Fibroblast of skin of scalp (primary cell): Measurements from ENCODE around the gene FAM13A.
"Not testable (repeated sequence)": the region's sequence is repeated elsewhere in the genome, so short reads cannot be mapped to it uniquely, and the experiment has no call there.

Experiments
- DNase-seq: peaks from one replicate; pipeline ENCODE4 v3.0.0-alpha.2; 2013

The FAM13A gene

DNA sequence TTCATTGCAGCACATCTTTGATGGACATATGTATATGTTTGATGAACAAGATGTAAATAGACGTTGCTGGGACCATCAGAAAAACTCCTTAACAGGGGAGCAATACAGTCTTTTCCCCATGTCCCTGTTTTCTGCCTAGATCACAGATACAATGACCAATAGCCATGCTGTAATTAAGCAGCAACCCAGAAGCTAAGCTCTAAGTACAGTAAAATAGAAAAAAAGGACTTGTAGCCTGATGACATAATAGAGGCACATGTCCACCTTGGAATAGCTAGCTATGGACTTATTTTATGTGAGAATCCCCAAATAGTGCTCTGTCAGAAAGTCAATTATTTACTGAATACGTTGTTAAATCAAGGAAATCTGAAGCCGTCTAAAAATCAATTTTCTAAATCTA lies 14.9 kb downstream of the FAM13A start:
- no peak for DNase-seq

- peak; percentile 91 for DNase-seq
These were observed 17.2 kb downstream of the FAM13A start for GRCh38 chr4:89039730-89040338.

DNA sequence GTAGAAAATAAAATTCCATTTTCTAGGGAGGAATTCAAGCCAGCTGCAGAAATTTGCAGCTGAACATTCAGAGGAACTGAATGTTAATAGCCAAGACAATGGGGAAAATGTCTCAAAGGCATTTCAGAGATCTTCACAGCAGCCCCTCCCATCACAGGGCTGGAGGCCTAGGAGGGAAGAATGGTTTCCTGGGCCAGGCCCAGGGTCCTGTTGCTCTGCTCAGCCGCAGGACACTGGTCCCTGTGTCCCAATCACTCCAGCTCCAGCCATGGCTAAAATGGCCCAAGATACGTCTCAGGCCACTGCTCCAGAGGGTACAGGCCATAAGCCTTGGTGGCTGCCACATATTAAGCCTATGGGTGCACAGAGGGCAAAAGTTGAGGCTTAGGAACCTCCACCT lies 20.4 kb downstream of the FAM13A start:
- no peak for DNase-seq

GRCh38 chr4:89031272-89031671 lies 25.7 kb downstream of the FAM13A start:
- no peak for DNase-seq

DNA sequence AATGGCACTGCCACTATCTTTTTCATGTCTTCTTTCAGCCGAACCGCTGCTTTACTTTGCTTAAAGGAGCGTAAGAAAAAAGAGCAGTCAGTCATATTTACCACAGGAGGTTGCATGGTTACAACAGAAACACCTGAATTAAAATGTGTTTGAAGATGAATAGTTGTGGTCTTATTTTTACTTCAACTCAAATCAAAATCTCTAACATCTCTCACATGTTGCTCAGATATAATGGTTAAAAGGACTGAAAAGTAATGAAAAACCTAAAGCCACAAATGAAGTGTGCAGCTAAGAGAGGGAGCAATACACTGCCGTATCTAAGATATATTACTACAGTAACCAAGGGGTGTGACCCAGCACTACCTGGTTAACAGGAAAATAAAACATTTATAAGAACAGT lies 27.4 kb downstream of the FAM13A start:
- no peak for DNase-seq

DNA sequence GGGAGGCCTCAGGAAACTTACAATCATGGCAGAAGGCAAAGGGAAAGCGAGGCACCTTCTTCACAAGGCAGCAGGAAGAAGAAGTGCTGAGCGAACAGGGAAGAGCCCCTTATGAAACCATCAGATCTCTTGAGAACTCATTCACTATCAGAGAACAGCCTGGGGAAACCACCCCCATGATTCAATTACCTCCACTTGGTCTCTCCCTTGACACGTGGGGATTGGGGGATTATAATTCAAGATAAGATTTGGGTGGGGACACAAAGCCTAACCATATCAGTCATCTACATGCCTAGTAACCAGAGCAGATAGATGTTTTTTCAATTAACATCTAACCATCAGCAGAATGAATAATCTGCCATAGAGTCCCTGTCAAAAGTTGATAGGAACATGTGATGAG lies 30.4 kb downstream of the FAM13A start:
- DNase-seq = no peak

DNA sequence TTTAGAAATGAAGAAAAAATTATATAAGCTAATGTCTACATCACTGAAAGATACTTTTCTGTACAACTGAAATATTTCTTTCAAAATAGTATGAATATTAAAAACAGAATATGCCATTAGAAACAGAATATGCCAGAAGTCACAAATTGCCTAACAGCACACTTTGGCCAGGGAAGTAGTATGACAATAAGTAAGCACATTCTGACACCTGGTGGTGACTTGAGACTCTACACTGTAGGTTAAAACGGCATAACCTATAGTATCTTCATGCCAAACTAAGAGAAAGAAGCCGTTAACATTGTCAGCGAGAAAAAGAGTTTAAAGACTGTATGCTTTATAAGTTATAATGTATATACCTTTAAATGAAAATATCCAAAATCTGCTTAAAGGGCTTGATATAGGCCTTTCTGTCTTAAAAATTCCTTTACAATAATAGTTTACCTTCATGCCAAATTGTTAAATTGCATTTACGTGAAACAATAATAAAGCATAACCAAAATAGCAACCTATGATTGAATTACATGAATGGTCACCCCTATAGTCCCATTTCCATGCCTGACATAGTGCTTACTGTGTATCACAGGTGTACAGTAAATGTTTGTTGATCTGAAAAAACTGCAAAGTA lies 32.8 kb downstream of the FAM13A start:
- DNase-seq = peak; percentile 76

DNA sequence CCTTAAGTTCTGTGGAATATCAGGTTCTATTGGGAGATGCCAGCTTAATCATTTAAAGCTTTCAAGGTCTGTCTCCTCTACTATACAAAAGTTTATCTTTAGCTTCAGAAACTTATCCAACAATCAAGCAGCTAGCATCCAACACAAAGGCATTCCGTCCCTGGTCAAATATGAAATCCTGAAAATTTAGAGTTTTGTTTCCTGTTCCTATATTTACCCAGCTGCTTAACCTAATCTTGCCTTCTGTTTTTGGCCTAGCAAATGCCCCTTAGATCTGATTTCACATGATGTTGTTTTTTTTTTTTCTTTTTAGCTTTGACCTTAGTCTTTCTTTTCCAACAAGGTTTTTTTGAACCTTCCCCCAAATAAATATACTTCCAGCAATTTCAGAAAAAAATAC lies 33.8 kb downstream of the FAM13A start:
- no peak for DNase-seq

GRCh38 chr4:89022426-89023128 lies 34.4 kb downstream of the FAM13A start:
- DNase-seq = no peak

DNA sequence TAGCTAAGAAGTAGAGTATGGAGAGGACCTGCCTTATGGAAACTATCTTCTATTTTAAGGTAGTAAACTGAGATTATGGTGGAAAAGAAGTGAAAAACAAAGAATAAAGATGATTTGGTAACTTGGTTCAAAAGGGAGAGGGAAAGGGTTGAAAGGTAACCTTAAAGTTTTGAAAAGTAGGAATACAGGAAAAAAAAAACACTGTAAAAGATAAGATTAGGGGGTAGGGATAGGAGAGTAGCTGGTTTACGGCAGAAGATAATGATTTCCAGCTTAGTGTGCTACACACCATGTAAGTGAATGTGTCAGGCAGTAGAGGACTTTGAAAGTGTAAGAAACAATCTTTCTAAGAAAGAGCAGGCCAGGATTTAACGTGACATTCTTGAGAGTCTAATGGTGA lies 35.3 kb downstream of the FAM13A start:
- DNase-seq = no peak

DNA sequence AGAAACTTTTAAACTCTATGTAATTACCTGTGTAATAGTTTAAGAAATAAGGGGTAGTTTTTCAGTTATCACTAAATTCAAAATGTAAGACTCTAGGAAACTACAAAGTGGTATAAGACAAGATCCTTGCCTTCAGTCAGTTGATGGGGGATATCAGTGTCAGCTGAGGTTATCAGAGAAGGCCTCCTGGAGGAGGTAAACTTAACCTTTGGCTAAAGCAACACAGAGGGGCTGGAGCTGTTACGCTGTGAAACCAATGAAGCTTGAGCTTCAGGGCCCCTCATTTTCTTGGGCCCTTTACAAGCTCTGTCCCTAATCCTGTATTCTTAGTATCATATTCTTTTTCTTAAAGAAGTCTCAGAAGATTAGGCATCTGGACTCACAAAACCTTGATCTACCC lies 35.9 kb downstream of the FAM13A start:
- no peak for DNase-seq

GRCh38 chr4:89014897-89015296 lies 42.1 kb downstream of the FAM13A start:
- not testable (repeated sequence) for DNase-seq

- no peak for DNase-seq
These were observed 47.1 kb downstream of the FAM13A start for GRCh38 chr4:89009761-89010369.

DNA sequence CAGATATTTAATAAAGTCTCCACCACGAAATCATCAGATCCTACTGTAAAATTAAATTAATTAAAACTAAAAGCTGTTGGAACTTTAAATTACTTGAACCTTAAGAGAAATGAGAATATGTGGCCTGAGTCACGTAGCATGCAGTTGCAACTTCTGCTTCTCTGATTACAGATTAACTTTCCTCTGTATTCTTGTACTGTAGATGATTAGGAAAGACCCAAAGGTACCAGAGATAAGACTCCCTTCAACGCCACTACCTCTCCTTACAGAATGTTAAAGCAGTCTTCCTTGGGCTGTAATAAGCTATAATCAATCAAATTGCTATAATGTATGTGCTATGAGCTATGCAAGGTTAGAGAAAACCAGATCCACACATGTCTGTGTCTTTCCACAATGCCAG lies 47.9 kb downstream of the FAM13A start:
- no peak for DNase-seq

DNA sequence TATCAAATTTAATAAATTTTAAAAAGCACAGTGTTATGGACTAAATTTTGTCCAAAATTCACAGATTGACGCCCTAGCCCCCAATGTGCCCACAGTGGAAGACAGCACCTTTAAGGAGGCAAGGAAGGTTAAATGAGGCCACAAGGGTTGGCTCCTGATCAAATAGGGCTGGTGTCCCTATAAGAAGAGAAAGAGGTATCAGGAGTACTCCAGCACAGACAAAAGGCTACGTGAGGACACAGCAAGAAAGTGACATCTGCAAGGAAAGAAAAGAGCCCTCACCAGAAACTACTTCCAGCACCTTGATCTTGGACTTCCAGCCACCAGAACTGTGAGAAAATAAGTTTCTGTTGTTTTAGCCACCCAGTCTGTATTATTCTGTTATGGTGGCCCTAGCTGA lies 48.8 kb downstream of the FAM13A start:
- DNase-seq = no peak

DNA sequence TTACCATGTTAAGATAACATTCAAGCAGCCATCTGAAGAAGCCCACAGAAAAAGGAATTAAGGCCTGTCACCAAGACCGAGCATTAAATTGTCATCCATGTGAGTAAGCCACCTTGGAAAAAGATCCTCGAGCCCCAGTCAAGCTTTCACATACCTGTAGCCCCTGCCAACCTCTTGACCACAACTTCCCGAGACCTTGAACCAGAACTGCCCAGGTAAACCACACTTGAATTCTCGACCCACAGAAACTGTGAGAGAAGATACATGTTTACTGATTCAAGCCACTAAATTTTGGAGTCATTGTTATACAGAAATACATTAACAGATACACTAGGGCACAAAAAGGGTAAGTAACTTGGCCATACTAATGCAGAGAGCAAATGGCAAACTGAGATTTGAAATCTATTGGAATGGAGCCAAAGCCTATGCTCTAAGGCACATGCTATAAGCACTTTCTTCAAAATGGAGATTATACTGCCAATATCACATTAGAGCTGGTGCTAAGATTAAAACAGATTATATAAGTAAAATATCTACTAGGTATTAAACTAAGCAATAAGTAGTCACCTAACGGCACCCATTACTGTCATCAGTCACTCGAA lies 49.5 kb downstream of the FAM13A start:
- DNase-seq = no peak

DNA sequence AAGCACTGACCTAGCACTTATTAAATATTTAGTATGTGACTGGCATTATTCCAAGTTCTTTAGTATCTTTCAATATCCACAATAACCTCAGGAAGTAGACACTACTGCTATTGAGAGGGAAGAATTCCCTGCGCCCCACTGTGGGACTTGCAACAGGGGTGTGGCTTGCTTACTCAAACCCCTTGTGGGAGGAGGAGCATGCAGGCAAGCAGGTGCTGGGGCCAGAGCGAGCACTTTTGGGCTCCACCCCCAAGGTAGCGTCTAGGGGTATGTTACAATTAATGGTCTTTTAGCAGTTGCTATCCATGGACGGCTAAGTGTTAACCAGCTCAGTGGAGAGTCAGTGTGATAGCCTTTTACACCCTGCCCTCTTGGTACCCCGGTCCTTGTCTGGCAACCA lies 50.7 kb downstream of the FAM13A start:
- no peak for DNase-seq

- DNase-seq = not testable (repeated sequence)
These were observed 51.9 kb downstream of the FAM13A start for GRCh38 chr4:89005066-89005465.

GRCh38 chr4:89001647-89002445 lies 55.1 kb downstream of the FAM13A start:
- no peak for DNase-seq

GRCh38 chr4:89000844-89001360 lies 56.1 kb downstream of the FAM13A start:
- DNase-seq = peak; percentile 53

DNA sequence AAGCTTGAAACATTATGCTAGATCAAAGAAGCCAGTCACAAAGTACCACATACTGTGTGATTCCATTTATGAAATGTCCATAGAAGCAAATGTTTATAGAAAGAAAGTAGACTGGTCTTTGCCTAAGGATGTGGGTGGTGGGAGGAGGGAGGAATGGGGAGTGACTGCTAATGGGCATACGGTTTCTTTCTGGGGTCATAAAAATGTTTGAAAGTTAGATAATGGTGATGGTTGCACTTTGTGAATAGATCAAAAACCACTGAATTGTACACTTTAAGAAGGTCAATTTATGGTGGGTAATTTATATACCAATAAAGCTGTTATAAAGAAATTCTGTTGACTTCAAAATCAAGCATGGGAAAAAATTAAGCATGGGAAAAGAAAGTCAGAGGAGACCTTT lies 56.6 kb downstream of the FAM13A start:
- DNase-seq = no peak

DNA sequence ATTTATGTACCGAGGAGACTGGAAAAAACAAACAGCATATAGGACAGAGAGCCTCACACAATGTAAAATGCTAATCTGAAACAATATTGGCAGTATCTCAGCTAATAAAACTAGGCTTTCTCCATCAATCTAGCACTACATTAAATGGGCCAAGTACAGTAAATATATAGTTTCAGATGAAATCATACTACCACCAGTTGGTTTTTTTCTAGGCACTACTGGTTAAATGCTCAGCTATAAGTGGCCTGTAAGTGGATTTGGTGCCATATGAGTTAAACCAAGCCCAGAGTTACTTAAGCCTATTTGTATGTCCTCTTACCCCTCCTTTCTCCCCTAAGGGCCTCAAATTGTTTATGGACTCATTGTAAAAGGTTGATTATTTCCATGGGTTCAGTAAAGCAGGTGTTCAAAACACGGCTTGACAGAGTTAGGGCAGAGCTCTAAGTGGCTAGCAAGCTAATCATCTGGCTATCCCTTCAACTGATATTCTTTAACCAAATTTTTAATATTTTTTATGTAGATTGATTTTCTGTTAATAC lies 57.5 kb downstream of the FAM13A start:
- DNase-seq = no peak
